GM19463 (cell line): ENCODE measurements around the gene RNF144A.
A peak's percentile ranks its signal among the peaks of the same experiment; 100 is the strongest.
"Not testable (repeated sequence)": the region's sequence is repeated elsewhere in the genome, so short reads cannot be mapped to it uniquely, and the experiment has no call there.

Source experiments
- ATAC-seq: cut with Tn5 transposase; IDR thresholded peaks from one replicate; pipeline ENCODE4 v1.9.1; 2021; ENCODE audit warnings: mild to moderate bottlenecking, moderate library complexity; ENCODE audit not compliant: unreplicated experiment

The RNF144A gene

GRCh38 chr2:6995391-6996097 is 78.3 kb downstream of the RNF144A start:
- no peak for ATAC-seq

DNA sequence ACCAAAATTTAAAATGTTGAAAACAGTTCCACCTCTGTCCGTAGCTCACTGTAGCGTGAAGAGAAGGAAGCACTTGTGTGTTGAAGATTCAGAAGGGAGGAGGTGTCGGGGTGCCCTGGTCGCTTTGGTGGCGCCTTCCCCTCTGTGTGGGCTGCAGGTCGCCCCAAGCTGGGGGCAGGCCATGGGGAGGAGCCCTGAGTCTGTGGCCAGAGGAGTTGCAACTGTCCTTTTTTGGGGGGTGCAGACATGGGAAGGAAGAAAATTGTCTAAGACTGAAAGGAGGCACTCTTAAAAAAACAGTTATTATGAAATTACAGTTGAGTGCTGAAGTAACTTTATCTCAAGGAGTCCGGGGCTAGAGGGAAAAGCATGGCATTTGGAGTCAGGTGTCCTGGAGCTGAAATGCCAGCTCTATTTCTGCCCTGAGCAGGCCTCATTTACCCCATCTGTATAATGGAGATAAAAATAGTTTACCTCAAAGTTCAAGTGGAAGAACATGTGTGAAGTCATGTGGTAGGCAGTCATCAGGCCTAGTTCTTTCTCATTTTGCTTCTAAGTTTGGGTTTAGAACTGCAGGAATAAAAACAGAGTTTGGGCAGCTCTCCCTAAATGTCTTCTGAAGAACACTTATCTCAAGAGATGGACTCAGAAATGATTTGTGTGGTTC is 82.1 kb downstream of the RNF144A start:
- ATAC-seq = peak; percentile 90

- not testable (repeated sequence) for ATAC-seq
Measured at GRCh38 chr2:7001395-7001794, 84.2 kb downstream of the RNF144A start.

DNA sequence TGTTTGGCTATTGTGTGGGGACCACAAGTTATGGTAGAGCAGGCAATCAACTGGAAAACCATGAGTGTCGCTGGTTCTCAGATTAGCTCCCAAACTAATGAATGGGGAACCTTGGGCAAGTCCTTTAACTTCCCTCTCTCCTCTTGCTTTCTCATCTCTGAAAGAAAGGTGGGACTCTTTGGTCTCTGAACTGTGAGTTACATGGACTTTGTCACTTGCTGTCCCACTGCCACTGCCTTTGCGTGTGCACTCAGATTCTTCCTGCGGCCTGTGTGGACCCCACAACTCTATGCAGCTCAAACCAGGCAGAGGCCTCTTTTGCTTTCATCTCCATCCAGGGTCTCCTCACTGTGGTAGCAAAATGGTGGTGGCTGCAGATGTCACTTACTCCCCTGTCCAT is 86.7 kb downstream of the RNF144A start:
- ATAC-seq = no peak

DNA sequence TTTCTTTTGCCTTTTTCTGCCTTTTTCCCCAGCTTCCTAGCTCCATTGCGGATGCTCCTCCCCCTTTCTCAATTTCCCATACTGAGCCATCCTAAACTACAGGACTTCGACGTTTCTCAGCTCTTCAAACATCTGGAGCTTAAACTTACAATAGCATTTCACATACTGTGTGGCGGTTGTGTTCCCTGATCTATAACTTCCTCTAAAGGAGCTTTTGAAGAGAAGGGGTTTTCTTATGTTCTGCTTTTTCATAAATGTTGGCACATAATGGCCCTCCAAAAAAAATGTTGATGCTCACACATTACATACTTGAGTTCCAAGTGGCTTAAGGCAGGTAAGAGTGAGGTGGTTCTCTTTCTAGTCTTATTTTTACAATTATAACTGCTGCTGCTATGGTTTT is 87.4 kb downstream of the RNF144A start:
- ATAC-seq = no peak

DNA sequence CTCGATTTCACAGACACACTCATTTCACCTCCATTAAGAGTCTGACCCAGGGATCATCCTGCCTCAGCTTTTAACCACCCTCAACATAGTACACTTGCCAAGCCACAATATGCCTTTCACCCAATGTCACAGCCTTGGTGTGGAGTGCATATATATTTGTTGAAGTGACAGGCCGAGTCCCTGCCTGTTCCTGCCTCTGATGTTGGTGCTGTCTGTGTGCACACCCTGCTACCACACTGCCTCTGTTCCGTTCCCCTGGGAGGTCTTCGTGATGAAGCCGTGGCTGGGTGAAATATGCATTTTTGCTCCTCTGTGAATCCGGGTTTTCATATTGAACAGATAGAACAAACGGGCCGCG is 90.3 kb downstream of the RNF144A start:
- ATAC-seq = peak; percentile 30

DNA sequence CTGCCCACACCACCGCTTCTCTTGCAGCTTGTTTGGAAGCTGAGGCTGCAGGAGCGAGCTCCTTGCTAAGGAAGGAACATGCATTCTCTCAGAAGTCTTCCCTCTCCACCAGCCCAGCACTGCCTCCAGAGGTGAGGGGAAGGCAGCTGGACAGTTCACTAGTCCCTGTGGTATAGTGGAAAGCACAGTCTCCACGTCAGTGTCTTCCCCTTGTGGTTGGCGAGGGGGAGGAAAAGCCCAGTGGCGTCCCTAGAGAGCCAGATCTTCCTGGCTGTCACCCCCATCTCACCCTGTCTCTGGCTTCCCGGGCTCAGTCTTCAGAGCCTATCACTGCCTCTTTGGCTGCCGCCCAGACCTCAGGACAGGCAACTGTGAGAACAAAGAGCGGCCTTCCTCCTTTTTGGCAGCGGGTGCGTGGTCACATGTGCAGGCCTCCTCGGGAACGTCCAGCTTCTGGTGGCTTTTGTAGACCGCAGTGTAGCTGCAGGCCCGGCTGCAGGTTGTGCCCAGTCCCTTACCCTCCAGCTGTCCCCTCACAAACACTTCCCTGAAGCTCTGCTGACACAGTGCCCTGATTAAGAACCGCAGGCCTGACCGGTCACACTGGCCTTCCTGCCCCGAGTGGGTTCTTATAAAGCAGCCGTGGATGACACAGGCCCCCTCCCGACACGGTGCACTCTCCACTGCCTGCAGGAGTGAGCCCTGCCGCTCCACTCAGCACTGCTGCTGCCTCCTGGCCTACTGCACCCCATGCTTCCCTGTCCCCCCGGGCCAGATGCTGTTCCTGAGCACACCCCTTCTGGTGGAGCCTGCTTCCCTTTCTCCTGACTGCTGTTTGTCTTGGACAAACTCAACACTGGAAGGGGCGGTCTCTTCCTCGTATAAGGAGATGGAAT is 90.9 kb downstream of the RNF144A start:
- ATAC-seq = peak; percentile 68

GRCh38 chr2:7009207-7009911 is 92.1 kb downstream of the RNF144A start:
- ATAC-seq = no peak

DNA sequence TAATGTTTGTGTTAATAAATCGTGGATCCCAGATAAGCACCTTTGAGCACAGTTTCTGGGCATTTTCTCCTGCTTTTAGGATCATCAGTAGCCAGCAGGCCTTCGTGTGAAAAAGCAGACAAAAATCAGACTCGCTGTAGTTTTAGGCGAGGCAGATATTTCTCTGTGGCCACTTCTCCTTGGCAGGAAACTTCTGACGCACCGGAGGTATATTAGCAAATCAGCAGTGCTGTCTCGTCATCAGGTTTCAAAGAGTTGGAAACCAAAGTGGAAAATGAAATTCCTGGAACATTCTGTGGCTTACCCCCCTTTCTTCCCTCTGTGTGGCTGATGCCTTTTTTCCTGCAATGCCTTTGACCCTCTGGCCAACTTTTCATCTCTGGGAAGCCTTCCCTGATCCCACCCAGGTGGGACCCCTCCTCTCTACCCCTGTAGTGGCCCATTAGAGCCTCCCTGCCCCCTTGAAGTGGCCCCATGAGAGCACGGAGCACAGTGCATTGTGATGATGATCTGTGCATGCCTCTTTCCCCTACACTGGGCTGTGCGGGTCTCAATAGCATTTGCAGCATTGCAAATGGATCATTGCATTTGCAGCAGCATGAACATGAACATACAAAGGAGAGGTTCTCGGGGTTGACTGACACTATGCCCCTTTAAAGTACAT is 93.3 kb downstream of the RNF144A start:
- ATAC-seq = no peak

DNA sequence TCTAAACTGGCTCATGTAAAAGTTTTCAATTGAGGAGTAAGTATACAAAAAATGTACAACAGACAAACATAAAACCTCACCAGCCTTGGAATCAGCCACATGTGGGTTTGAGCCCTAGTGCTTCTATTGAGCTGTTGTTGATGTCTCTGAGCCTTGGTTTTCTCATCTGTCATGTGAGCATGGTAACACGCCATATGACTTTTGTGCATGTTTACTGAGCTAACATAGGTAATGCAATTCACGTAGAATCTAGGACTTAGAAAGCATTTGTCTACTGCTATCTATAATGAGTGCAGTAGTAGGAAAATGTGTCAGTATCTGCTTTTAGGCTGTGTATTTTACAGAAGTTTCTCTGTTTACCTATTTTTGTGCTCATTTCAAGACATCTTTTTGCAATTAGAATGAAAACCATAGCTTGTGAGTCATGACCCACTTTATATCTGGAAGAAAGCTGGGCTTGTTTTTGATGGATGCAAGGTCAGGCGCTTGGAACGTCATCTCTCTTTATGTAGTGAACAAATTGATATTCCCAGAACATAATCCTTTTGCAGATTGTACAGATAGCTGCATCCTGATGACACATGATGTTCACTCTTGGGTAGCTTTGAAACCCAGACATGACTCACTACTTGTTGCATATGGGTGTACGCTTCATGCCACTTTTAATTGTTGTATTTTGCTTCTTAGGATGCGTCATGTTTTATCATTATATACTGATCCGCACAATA is 94.3 kb downstream of the RNF144A start:
- no peak for ATAC-seq

DNA sequence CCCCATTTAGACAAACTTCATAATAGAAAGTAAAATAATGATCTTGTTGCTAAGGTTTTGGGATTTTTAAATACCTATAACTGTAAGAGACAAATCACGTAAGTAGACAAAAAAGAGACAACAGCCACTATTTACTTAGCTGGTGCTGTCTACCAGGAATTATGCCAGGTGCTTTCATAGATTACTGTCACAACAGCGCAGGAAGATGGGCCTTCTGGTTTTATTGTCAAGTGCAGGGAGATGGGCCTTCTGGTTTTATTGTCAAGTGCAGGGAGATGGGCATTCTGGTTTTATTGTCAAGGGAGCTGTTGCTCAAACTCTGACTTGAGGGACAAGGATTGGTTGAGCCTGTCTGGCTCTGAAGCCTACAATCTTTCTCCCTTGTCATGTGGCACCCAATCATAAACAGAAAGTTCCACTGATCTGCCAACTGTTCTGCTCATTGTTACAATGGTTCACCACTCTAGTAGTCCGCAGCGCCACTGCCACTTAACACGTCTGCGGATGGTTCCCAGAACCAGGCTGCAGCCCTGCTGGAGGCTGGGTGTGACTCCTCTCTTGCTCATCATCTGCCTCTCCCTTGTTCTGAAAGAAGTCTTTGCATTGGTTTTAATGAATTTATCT is 95.0 kb downstream of the RNF144A start:
- ATAC-seq = no peak

GRCh38 chr2:7013471-7014160 is 96.4 kb downstream of the RNF144A start:
- ATAC-seq = no peak

DNA sequence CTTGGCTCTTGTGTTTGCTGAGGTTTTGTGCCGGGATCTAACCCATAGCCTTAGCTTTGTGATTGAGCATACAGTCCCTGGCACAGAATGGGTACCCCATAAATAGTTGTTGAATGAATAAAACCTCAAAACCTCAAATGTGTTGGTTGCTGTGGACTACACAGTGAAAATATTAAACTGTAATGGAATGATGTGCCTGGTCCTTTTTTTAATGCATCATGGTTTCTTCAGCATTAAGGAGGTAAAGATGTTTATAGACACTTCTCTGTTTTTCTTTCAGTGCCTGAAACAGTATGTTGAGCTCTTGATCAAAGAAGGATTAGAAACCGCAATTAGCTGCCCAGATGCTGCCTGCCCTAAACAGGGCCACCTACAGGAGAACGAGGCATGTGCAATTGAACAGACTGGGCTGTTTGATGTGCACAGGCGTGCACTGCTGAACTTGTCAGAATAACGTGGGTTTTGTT is 97.0 kb downstream of the RNF144A start:
- peak; percentile 70 for ATAC-seq

DNA sequence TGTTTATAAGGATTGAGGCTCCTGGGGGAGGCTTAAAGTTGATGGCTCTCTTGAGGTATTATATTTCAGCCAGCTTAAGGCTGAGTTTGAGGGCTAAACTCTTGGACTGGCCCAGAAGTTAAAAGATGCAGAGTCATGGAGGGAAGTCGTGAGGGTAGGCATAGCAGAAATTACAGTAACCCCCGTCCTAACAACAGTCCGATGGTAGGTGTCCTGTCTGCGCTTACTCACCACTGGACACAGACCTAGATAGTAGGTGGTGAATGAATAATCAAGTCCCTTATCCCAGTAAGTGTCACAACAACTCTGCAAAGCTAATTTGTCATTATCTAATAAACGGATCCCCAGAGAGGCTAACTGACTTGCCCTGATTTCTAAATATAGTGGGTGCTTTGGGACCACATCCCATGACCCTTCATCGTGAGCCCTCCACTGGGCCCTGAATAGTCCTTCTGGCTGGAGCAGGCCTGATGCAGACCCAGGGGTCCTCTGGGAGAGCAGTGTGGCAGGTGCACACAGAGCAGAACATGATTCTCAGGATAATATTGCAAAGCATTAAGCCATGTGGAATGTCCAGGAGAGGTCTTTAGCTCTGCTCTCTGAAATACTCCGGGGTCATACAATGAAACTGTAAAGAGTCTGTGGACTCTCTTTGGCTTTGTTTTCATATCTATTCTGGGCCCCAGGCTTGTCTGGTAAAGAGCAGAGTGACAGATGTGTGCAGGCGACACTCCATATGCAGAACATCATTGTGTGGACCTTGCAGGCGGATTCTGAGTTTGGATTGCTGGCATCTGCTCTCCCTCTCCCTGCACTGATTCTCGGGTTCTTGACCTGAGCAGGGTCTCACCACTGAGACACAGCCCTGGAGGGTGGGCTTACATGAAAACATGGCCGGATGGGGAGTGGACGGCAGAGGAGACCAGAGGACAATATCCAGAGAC is 98.1 kb downstream of the RNF144A start:
- no peak for ATAC-seq

- ATAC-seq = no peak
Measured at GRCh38 chr2:7016148-7016547, 98.9 kb downstream of the RNF144A start.

GRCh38 chr2:7016601-7017211 is 99.5 kb downstream of the RNF144A start:
- ATAC-seq = no peak

DNA sequence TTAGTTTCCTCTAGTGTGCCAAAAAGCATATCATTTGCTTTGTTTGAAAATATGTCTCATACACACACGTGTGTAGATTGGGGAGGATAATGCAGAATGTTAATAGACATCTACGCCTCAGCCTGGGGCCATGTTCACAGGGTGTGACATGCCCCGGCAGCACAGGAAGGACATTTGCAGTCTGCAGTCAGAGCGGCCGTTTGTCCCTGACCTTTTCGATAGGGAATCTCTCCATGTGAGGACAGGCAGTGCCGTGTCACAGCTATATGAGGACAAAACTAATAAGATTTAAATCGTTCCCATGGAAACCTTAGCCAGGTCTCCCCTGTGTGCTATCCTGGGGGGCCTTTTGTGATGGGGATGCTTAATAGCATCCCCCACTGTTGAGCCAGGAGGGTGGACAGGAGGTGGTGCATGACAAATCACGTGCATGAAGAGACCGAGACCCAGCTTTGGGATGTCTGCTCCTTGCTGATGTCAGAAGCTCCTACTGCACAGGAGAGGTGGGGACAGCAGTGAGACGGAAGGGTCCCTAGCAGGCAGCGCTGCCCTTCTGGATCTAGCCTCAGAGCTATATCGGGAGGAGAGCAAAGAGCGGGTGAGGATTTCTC is 100.6 kb downstream of the RNF144A start:
- no peak for ATAC-seq
